Activated T-cell treated with anti-CD3 and anti-CD28 coated beads, Interleukin-2, amount 50 U/mL, for 24 hours (primary cell): ENCODE data around the gene IL17B.

ENCODE experiments used
- DNase-seq: peaks from one replicate; pipeline ENCODE4 v3.0.0-alpha.2; 2020
- H3K27ac Mint-ChIP-seq: 2 replicates; pipeline ENCODE4 v1.8.0; 2020; ENCODE audit warnings: mild to moderate bottlenecking, mixed read lengths
- H3K27me3 Mint-ChIP-seq: 2 replicates; pipeline ENCODE4 v1.8.0; 2020; ENCODE audit warnings: mixed read lengths
- H3K36me3 Mint-ChIP-seq: 2 replicates; pipeline ENCODE4 v1.8.0; 2020; ENCODE audit warnings: low read depth, mixed read lengths
- H3K4me1 Mint-ChIP-seq: 2 replicates; pipeline ENCODE4 v1.8.0; 2020; ENCODE audit warnings: low read depth, mixed read lengths
- H3K4me3 Mint-ChIP-seq: 2 replicates; pipeline ENCODE4 v1.8.0; 2020; ENCODE audit warnings: mild to moderate bottlenecking, moderate library complexity, mixed read lengths
- H3K9me3 Mint-ChIP-seq: 2 replicates; pipeline ENCODE4 v1.8.0; 2020; ENCODE audit warnings: mixed read lengths

IL17B gene

DNA sequence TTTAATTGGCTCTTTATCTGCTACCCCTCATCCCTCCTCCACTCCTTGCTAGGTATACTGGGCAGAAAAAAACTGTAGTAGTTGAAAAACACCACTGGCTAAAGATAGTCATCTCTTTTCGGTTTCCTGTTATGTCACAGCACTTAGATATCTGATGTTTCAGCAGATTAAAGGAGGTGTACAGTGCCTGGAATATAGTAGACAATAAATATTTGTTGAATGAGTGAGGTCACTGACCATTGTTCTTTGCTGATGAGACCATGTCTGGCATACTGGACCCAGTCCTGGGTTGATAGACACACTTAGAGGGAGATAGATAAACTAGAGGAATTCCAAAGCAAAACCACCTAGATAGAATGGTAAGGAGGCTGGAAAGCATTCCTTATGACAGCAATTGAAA is 30.6 kb downstream of the IL17B start:
- Mint-ChIP-seq H3K4me3 (peak overlapping the region; percentile 86), H3K9me3 (no peaks in the 10 kb centered on the region), H3K36me3 (peaks cover 85% of the 10 kb centered on the region), H3K27ac (peak overlapping the region; percentile 95), H3K4me1 (peaks cover 79% of the 10 kb centered on the region), H3K27me3 (no peaks in the 10 kb centered on the region)
- no peak for DNase-seq

DNA sequence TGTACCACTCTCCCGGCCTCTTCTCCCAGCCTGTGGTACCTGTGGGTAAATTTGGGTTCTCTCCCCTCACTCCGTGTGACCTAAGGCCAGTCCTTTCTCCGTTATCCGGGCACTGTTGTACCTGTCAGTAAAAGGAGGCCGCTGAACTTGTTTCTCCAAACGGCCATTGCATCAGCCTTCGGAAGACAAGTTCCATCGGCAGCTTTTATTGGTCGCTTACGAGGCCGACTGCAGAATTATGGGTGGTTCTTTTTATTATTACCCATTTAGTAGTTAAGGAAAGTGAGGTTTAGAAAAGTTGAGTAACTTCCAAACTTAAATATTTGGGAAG is 33.2 kb downstream of the IL17B start:
- Mint-ChIP-seq H3K27me3 (no peaks in the 10 kb centered on the region), H3K9me3 (no peaks in the 10 kb centered on the region), H3K4me1 (peaks cover 60% of the 10 kb centered on the region), H3K4me3 (peak overlapping the region; percentile 86), H3K27ac (peak overlapping the region; percentile 95), H3K36me3 (peaks cover 58% of the 10 kb centered on the region)
- no peak for DNase-seq

DNA sequence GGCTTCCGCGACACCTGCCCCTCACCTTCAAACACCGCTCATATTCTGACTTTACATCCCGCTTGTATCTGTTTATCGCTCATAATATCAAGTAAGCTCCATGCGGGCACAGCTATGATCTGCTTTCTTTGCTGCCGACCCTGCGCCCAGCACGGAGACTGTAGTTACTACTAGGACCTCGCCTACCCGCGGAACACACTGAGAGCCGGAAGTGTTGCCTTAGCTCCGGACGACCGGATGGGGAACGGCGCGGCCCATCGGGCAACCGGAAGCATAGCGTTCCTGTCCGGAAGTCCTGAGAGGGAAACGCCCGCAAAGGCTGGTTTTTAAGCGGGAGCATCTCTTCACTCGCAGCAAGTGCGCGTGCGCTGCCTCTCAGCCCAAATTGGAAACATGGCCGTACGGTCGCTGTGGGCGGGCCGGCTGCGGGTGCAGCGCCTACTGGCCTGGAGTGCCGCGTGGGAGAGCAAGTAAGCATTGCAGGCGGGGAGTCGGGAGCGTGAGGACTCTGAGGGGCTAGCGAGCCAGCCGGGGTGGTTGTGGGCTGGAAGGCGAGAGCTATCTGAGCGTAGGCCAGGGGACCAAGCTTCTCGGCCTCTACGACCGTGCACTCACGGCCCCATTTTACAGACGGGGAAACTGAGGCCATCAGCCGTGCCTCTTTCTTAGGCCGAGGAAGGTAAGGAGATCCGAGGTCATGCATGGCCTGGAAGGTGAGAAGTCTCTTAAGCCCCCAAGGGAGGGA is 33.8 kb downstream of the IL17B start, which contains the start of gene GRPEL2:
Gene GRPEL2, plus strand, starts transcription at position 353 of the 745 bp plus-strand sequence. Its CDS starts 41 bp downstream, at position 394.
- Mint-ChIP-seq H3K4me1 (peaks cover 55% of the 10 kb centered on the region), H3K9me3 (no peaks in the 10 kb centered on the region), H3K27me3 (no peaks in the 10 kb centered on the region), H3K4me3 (peak within 1 kb of the TSS; percentile 86), H3K36me3 (peaks cover 53% of the 10 kb centered on the region), H3K27ac (peak within 1 kb of the TSS; percentile 95)
- peak; percentile 94 for DNase-seq

DNA sequence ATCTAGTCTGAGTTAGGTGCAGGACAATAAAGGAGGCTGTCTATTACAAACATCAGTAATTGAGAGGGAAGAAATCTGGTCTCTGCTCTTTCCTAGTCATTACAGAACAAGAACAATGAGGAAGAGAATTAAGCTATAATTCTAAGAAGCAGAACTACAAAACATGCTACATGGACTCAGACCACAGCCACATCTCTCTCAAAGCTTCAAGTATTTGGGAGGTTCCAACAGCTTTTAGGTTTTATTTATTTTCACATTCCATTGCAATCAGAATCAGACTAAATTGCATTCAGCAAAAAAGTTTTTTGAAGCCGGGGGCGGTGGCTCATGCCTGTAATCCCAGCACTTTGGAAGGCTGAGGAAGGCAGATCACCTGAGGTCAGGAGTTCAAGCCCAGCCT is 34.9 kb downstream of the IL17B start:
- DNase-seq: no peak
- Mint-ChIP-seq H3K4me1 (peaks cover 43% of the 10 kb centered on the region), H3K27ac (peak overlapping the region; percentile 95), H3K27me3 (no peaks in the 10 kb centered on the region), H3K4me3 (peak overlapping the region; percentile 86), H3K36me3 (peaks cover 41% of the 10 kb centered on the region), H3K9me3 (no peaks in the 10 kb centered on the region)

DNA sequence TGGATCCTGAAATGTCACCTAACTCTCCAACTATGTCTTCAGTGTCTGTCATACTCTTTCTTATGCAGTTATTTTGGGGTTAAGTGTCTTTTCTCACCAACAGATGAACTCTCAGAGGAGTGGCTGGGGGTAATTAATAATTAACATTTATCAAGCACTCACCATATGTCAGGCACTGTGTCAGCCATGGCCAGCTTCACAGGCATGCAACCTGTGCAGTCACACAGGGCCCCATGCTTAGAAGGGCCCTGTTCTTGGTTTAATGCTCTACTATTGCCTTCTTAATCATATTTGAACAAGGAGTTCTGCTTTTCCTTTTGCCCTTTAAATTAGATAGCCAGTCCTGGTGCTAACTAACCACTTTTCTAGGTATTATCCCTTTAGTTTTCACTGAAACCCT is 37.2 kb downstream of the IL17B start:
- H3K4me1 Mint-ChIP-seq: peaks cover 20% of the 10 kb centered on the region
- peaks cover 19% of the 10 kb centered on the region for H3K36me3 Mint-ChIP-seq
- H3K4me3 Mint-ChIP-seq: no peak overlapping the region
- no peaks in the 10 kb centered on the region for H3K9me3 Mint-ChIP-seq
- DNase-seq: no peak
- no peak overlapping the region for H3K27ac Mint-ChIP-seq
- H3K27me3 Mint-ChIP-seq: no peaks in the 10 kb centered on the region

DNA sequence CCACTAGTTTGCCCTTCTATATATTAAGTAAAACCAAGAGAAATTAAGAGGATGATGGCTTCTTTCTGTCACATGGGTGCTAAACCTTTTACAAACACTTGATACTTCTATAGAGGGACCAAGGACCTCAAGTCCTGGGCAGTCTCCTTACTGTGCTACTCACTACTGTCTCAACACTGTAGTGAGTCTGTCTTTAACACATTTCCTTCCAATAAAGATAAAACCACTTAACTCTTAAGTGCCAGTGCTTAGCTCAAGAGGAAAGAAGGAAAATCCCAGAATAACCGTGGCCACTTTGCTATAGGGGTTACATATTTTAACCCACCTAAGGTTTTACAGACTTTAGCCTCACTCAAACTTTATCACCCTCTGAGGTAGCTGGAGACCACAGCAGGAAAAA is 38.2 kb downstream of the IL17B start:
- no peaks in the 10 kb centered on the region for H3K27me3 Mint-ChIP-seq
- peaks cover 11% of the 10 kb centered on the region for H3K36me3 Mint-ChIP-seq
- H3K27ac Mint-ChIP-seq: no peak overlapping the region
- no peak overlapping the region for H3K4me3 Mint-ChIP-seq
- no peak for DNase-seq
- peaks cover 16% of the 10 kb centered on the region for H3K4me1 Mint-ChIP-seq
- H3K9me3 Mint-ChIP-seq: no peaks in the 10 kb centered on the region

DNA sequence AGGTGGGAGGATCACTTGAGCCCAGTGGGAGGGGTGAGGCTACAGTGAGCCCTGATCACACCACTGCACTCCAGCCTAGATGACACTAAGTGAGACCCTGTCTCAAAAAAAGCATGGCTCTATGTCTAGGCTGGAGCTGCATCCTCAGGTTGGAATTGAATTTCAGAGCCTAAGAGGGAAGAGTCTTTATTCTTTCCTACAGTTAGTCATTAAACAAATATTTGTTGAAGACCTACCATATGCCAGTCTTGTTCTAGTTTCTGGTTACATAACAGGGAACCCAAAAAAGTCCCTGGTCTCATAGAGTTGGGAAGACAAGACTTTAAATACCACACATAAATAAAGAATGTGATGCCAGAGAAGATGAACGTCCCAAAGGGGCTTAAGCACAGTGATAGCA is 40.7 kb downstream of the IL17B start:
- Mint-ChIP-seq H3K27ac (no peak overlapping the region), H3K4me1 (peaks cover 2% of the 10 kb centered on the region), H3K9me3 (no peaks in the 10 kb centered on the region), H3K36me3 (no peaks in the 10 kb centered on the region), H3K4me3 (no peak overlapping the region), H3K27me3 (no peaks in the 10 kb centered on the region)
- no peak for DNase-seq

DNA sequence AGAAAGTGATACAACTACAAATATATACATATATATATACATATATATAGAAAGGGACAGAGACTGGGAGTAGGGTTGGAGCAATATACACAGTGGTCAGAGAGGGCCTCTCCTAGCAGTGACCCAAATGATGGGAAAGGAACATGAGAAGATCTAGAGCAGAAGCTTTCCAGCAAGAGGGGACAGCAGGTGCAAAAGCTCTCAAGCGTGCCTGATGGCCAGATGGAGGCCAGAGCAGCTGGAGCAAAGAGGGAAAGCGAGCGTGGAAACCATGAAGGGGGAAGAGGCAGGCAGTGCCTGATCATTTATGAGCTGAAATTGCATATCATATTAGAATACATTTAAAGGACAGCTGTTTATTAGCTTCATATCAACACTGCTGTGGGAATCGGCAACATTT is 41.4 kb downstream of the IL17B start:
- no peak for DNase-seq
- no peaks in the 10 kb centered on the region for H3K27me3 Mint-ChIP-seq
- no peak overlapping the region for H3K27ac Mint-ChIP-seq
- H3K9me3 Mint-ChIP-seq: no peaks in the 10 kb centered on the region
- no peak overlapping the region for H3K4me3 Mint-ChIP-seq
- no peaks in the 10 kb centered on the region for H3K36me3 Mint-ChIP-seq
- H3K4me1 Mint-ChIP-seq: no peaks in the 10 kb centered on the region

DNA sequence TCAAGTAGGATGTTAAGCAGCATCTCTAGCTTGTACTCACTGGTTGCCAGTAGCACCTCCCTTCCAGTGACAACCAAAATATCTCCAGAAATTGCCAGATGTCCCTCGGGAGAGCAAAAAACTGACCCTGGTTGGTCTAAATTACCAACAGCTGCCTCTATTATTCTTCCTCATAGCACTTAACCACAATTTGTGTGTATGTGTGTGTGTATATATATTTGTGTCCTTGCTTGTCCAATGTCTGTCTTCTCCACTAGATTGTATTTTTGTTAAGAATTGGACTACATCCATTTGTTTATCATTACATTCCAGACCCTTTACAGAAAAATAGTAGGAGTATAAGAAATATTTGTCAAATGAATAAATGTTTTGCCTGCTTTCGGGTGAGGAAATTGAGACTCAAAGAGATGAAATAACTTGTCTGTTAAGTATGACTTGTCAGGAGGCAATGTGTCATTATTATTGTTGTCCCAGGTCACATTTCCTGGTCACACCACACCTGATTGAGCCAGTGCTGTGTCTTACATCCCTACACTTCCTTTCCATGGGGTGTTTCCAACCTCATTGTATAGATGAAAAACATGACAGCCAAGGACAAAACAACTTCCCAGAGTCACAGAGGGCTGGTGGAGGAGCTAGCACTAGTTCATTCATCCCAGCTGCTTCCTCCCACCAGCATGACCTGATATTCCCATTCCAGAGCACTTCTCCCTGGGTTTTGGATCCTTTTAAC is 45.2 kb downstream of the IL17B start:
- no peaks in the 10 kb centered on the region for H3K9me3 Mint-ChIP-seq
- H3K4me1 Mint-ChIP-seq: no peaks in the 10 kb centered on the region
- no peaks in the 10 kb centered on the region for H3K27me3 Mint-ChIP-seq
- no peaks in the 10 kb centered on the region for H3K36me3 Mint-ChIP-seq
- no peak overlapping the region for H3K4me3 Mint-ChIP-seq
- DNase-seq: no peak
- H3K27ac Mint-ChIP-seq: no peak overlapping the region

DNA sequence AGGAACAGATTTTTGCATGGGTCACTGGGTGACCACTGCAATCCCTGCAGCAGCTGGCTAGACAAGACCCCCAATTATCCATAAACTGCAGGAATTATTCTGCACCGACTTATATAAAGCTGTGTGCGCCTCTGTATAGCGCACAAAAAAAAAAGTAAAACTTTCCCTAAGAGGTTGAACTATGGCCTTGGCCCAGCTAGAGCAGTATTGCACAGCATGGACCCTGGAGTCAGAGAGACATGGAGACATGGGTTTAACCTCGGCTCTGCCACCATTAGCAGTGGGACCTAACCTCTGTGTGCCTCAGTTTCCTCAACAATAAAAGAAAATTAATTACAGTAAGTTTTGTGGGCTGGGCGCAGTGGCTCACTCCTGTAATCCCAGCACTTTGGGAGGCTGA is 50.9 kb downstream of the IL17B start:
- Mint-ChIP-seq H3K36me3 (no peaks in the 10 kb centered on the region), H3K9me3 (no peaks in the 10 kb centered on the region), H3K27ac (no peak overlapping the region), H3K4me3 (no peak overlapping the region), H3K4me1 (no peaks in the 10 kb centered on the region), H3K27me3 (no peaks in the 10 kb centered on the region)
- no peak for DNase-seq

DNA sequence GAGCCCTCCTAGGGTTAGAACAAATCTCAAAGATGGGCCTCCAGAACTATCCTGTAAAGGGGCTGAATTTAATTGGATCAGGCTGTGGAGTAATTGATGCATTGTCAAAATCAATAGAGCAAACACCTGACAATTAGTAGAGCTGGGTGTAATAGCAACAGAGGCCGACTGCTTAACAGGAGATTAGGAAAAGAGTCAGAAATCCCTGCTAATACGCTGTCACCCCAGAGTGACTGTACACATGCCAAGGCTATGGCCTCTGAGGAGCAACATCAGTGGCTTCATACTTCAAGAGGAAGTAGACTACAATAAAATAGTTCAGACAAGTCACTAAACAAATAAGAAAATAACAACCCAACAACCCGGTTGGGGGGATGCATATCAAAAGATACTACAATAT is 52.5 kb downstream of the IL17B start:
- Mint-ChIP-seq H3K27me3 (no peaks in the 10 kb centered on the region), H3K4me1 (no peaks in the 10 kb centered on the region), H3K27ac (no peak overlapping the region), H3K36me3 (no peaks in the 10 kb centered on the region), H3K9me3 (no peaks in the 10 kb centered on the region), H3K4me3 (no peak overlapping the region)
- DNase-seq: no peak

DNA sequence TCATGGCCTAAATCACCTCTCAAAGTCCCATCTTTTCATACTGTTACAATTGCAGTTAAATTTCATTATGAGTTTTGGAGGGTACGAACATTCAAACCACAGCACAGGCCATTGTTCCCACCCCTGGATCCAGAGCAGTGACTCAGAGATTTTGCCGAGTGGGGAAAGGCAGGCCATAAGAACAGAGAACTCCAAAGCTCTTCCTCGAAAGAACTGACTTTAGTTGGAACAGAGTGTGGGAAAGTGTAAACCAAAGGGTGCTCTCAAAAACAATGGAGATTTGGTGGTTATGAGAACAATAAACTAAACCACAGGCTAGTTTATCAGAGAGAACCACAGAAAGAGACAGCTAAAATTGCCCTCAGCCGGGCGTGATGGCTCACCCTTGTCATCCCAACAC is 53.2 kb downstream of the IL17B start:
- H3K4me1 Mint-ChIP-seq: no peaks in the 10 kb centered on the region
- no peak for DNase-seq
- H3K27ac Mint-ChIP-seq: no peak overlapping the region
- H3K4me3 Mint-ChIP-seq: no peak overlapping the region
- H3K36me3 Mint-ChIP-seq: no peaks in the 10 kb centered on the region
- H3K9me3 Mint-ChIP-seq: no peaks in the 10 kb centered on the region
- no peaks in the 10 kb centered on the region for H3K27me3 Mint-ChIP-seq

DNA sequence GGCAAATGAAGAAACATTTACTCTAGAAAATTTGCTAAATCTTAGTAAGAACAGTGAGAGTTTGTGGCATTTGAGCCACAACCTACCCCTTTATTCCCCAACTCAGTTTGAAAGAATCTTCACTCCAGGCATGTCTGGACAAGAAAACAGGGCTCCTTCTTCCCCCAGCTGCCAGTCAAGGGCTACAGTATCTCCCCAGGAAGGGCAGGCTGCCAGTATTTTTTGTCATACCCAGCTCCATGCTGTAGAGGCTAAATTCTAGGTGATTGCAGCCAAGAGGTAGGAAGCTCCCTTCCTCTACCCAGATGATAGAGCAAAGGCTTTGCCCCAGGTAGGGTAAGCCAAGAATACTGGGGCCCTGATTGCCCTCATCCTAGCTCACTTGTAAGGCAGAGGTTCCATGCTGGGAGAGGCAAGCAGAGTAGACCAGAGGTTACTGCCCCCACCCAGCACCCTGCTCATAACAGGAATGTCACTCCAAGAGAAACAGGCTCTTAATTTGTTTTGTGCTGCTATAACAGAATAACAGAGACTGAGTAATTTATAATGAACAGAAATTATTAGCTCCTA is 53.8 kb downstream of the IL17B start:
- no peak overlapping the region for H3K27ac Mint-ChIP-seq
- H3K9me3 Mint-ChIP-seq: no peaks in the 10 kb centered on the region

DNA sequence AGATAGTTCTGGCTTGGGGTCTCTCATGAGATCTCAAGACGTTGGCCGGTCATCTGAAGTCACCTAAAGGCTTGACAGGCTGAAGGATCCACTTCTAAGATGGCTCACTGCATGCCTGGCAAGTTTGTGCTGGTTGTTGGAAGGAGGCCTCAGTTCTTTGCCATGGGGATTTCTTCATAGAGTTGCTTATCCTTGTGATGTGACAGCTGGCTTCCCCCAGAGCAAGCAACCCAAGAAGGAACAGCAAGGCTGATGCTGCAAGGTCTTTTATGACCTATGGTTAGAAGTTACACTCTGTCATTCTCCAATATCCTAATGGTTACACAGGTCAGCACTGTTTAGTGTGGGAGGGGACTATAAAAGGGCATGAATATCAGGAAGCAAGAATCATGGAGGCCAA is 54.5 kb downstream of the IL17B start:
- Mint-ChIP-seq H3K36me3 (no peaks in the 10 kb centered on the region), H3K9me3 (no peaks in the 10 kb centered on the region), H3K4me1 (no peaks in the 10 kb centered on the region), H3K27me3 (no peaks in the 10 kb centered on the region), H3K4me3 (no peak overlapping the region), H3K27ac (no peak overlapping the region)
- no peak for DNase-seq

More for the DNA sequence above, 53.8 kb downstream of the IL17B start:
- Mint-ChIP-seq H3K4me1 (no peaks in the 10 kb centered on the region), H3K36me3 (no peaks in the 10 kb centered on the region), H3K4me3 (no peak overlapping the region), H3K27me3 (no peaks in the 10 kb centered on the region)
- no peak for DNase-seq
